ENCODE measurements around the gene AMPD3.

The AMPD3 gene

DNA sequence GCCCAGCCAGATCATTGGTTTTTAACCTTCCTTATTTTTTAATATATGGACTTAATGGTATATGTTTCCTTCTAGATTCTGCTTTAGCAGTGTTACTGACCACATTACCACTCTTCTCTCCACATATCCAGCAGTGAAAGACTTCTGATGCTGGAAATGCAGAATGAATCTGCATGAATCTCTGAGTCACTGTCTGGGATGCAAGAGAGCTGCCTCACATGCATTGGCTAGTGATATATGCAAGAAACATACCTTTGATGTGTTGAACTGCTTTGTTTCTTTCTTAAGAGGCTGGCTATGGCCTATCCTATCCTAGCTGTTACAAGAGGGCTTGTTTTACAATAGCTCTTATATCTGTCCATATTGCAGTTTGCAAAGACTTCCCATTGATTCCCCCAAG, 16.6 kb upstream of the AMPD3 start:
- DNase-seq (ENCODE audit: low read depth) = no peak

DNA sequence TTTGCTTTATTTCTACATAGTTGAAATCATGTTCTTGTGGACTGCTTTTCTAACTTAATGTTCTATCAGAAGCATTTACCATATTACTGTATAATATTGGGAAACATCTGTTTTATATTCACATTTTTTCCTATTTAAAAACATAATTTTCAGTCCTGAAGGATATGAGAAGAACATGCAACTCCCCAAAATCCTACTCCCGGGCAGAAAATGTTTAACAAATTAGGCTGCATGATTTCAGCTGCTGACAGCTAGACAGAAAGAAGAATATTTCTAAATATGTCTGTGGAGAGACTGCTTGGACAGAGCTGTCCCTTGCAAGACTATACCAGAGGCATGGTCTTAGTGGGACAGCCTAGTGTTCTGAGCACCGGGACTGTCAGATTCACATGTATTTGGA, 15.7 kb upstream of the AMPD3 start:
- DNase-seq (ENCODE audit: low read depth) = no peak

DNA sequence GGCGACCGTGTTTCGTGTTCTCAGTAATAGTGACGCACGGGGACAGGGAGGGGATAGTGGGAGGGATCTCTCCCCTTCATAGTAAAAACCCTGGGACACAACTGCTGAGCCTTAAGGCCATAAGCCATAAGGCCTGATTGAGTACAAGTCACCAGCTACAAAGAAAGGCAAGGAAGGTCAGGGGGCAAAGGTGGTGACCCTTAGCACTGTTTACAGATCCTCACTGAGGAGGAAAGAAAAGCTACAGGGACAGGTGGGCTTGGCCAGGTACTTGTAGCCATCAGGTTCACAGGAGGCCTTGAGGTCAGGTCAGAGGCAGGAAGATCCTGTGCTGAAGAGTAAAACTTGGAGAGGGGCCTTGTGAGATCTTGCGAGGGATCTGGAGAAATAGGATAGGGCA, 15.1 kb upstream of the AMPD3 start:
- DNase-seq (ENCODE audit: low read depth) = no peak

DNA sequence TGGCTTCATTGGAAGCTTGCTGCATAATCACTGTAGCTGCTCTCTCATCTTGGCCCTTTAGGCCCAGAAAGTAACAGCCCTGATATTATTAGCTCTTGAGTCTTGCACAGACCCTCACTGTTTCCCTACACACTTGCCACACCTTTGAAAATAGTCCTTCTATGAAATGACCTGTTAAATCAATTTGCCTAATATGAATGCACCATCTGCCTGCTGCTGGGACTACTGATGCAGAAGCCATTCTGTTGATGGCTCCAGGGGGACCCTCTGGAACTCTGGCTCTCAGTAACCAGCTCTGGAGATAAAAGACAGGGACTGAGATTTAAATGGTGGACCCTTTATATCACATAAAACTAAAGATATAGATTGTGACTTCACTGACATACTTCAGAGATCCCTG, 14.7 kb upstream of the AMPD3 start:
- DNase-seq (ENCODE audit: low read depth) = no peak

DNA sequence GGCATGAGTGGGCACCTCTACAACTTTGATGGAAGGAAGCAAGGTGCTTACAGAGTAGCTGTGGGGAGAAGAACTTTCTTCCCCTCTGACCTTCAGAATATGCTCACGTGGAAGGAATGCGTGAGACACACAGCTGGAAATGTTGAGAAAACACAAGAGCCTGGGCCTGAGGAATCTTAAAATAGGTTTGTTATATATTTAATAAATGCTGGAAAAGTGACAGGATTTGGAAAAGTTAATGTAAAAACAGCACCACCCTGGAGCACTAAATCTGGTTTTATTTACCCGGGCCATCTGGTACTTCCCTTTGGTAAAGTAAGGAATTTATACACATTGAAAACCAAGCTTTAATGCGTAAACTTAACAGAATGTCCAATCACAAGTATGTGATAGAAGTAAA, 14.0 kb upstream of the AMPD3 start:
- no peak for DNase-seq (ENCODE audit: low read depth)

DNA sequence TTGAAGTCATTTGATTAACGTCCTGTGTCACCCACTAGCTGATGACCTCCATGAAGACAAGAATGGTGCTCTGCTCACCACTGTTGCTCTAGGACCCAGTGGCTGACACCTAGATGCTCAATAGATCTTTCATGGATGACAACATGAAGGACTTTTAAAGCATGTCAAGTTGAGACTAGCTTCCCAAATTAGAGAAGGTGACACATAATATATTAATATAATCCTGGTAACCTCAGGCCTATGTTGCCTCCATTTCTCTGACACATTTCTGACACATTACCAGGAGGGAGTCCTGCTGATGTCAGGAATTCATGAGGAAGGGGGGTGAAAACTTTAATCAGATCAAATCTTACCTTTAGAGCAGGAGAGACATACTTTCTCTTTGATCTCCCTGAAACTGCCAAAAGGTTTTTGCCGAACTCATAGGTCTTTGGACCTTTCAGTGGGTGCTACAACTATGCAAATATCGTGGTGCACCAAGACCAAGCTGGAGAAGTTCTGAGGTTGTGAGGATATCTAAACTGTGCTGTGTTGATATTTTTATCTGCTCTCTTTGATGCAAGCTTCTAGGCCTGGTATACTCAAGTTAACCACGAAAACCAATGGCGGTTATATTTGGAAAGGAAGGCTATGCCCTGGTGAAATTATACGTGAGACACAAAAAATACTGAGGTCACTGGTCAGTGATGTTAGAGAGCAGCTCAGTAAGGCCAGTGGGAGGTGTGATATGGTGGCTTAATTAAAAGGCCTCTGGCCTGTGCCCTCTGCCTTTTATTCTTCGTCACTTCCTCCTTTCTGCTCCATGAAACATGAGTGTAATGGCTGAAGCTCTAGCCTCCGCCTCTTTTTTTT, 13.2 kb upstream of the AMPD3 start:
- DNase-seq (ENCODE audit: low read depth) = no peak

DNA sequence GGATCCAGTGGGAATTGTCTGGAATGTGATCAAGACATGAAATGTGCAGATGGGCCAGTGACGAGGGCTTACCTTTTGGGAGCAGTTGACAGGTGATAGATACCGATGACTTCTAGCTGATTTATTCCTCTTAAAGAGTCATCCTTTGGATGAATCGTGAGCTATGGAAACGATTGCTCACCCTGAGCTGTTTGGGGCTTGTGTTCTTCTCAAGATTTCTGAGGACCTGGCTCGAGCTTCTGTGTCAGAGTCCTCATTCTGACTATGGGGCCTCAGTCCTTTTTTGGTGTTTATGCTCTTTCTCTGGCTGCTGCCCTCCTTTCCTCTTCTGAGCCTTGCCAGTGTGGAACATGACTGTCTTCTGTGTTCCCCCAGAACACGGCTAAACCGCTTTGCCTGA, 11.9 kb upstream of the AMPD3 start:
- DNase-seq (ENCODE audit: low read depth) = no peak

DNA sequence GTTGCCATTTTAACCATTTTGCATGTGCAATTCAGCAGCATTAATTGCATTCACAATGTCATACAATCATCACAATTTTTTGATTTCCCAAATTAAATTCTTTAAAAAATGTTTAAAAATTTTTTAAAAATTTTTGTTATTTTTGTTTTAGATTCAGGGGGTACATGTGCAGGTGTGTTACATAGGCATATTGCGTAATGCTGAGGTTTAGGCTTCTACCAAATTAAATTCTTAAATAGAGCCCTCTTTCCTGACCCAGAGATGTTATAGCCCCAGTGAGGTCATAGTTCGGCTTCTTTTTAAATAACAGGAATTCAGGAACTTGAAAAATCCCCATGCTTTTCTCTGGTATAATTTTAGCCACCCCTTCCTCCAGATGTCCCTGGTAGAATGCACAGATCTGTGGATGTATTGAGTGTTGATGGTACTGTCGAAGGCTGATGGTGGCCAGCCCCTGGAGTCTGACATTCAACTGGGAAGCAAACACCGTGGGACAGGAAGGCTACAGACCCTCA, 11.3 kb upstream of the AMPD3 start:
- DNase-seq (ENCODE audit: low read depth) = no peak

DNA sequence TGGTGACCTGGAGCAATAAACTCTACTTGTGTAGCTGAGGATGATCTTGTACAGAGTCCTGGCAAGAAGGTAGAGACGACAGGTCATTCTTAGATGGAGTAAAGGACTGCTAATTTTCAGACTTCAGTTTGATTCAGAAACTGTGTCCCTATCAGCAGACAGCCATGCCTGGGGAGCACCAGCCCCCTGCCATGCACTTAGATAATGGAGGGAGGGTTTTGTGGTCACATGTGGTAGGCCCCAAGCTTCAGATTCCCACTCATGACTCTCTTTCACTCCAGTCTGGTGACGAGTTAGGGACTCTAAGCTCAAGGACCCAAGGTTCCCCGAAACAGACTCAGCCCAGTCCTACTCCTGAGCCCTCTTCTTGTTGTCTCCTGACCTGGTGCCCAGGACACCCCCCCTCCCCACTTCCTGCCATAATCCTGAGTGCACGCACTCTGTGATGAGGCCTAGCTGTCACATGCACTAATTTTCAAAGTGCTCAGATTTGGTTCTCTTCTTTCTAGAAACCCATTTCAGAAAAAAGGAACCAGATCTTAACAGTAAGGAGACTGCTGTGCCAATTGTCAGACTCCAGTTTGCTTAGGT, 10.2 kb upstream of the AMPD3 start:
- DNase-seq (ENCODE audit: low read depth) = no peak

DNA sequence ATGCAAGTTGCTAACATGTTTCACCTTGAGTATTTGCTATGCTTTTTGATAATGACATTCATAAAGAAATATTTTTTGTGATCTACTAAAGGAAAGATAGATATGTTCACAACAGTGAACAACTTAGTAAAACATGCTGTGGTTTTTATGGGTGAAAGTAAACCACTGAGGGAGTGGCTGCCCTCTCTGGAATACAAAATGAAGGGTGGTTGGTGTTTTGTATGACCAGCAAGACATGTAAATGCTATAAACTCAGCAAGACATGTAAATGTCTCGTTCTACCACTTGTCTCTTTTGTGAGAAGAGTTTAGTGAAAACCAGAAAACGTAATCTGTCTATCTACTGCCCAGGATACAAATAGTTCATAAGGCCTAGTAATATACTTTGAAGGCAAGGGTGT, 7.6 kb upstream of the AMPD3 start:
- no peak for DNase-seq (ENCODE audit: low read depth)

DNA sequence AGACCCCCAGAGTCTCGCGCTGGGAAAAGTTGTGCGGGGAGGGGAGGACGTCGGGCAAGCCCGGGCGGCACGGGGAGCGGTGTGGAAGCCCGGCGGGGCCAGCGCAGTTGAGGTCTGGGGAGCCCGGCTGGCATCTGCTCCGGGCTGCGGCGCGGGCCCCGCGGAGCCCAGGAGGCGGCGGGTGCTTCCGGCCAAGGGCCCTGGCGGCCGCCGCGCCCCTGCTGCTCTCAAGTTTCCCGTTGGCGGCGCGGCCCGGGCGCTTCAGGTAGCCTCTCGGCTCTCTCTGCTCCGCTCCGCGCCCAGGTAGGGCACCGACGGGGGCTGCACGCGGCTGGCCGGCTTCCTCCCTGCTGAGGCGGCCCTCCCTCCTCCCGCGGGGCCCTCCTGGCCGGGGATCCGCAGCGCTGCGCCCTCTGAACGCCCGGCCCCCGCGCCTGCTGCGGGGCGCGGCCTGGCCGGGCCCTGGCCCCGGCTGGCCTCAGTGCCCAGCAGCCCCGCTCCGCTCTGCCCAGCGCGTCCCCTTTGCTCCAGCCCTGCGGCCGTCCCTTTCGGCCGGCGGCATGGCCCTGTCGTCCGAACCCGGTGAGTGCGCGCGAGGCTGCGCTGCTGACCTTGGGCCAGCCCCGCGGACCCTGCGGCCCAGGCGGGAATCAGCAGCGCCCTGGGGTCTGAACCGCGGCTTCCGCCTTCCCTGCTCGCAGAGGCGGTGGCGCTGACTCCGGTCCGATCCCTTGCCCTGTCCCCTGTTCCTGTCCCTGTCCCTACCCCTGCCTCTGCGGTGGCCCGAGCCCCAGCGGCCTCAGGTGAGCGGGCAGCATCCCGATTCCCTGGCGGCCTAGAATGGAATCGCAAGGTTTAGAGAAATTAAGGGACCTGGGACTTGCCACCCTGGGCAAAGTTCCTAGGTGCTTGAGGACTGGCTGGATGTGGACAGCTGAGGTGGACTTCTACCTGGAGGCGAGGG, 4.3 kb upstream of the AMPD3 start:
- DNase-seq (ENCODE audit: low read depth) = no peak

DNA sequence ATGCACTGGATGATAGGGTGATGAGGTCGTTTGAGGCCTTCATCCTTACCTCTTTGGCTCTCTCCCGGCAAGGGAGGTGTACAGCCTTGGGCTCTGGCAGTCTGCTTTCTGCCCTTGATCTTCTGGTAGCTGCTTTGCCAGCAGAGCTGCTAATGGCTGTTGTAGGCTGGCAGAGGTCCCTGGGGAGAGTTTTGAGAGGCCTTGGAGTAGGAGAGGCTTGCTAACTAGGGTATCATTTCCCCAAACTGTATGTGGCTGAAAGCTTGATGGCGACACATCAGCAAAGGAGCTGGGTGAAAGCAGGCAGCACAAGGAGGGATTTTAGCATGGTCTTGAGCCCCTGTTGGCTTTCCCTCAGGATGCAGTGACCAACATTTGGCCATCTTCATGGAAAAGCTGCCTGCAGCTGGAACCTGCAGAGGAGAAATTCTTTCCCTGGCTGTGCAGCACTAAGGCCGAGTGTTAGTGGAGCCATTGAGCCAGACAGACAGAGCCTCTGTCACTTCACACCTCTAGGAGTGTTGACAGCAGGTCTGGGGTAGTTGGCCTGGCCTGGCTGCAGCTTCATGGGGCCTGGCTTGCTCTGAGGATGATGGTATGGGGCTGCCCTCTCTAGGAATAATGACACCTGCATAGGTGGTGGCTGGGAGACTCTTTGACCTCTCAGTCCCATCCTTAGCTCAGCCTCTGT, 3.5 kb upstream of the AMPD3 start:
- DNase-seq (ENCODE audit: low read depth) = no peak

DNA sequence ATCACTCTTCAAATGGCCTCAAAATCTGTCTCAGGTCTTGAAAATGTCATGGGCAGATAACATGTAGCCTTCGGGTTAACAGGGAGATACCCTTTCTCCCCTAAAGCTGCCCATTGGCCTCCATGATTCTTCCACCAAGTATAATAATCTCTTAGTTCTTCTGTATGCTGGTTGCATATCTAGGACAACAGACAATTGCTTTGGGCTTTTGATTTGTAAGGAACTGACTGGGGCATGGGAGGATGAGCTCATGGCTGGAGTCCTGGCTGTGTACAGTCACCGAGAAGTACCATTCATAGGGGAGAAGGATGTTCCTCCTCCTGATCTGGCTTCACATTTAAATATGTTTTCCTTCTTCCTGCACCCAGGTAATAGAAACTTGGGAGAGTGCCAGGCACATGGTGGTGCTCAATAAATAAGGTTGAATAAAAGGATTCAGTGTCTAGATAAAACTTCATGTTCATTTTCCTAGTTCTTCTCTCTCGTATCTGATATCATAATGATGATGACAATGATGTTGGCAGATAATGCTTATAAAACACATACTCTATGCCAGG, 2.8 kb upstream of the AMPD3 start:
- DNase-seq (ENCODE audit: low read depth) = no peak

DNA sequence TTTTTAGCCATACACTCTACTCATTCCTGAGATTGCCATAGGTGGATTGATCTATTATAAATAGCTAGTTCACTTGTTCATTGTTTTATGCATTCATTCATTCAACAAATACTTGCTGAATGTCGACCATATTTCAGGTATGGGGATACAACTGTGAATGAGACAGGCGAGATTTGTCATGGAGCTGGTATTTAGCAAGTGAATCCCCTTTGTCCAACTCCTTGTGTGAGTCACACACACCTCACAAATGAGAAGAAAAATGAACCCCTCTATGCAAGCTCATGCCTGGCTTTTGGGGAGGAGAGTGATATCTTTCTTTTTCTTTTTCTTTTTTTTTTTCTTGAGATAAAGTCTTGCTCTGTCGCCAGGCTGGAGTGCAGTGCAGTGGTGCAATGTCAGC, 1.8 kb upstream of the AMPD3 start:
- no peak for DNase-seq (ENCODE audit: low read depth)

DNA sequence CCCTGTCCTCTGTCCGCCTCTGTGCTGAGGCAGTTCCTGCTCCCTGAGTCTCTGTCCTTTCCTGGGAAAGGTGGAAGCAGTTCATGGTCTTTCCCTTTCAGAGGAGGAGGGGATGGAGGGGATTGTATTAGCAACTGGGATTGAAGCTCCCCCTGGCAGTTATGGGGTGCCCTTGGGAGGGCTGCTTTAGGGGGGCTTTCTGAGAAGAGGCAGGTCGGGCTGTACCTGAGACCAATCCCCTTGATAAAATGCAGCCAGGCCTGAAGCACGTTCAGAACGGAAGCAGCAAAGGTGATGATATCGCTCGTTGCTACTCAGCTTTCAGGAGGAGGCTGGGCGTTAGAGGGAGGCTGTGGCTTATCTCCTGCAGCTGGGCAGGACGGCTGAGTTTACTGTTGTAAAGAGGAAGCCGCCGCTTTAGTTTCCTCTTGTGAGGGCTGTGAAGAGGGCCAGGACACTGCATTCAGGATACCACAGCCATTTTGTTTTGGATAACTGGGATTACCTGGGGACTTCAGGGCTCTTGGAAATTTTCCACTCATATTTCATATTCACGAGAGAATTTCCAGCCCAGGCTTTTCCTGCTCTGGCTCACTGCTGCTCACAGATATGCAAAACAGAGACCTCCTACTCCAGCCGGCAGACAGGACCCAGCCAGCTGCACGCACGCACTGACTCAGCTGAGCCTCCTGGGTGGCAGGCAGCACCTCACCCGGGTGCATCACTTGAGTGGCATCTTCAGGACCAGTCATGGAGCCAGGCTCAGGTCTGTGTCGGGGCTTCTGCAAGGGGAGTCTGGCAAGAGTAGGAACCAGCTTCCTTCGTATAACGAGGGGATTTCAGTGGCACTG, 798 bp downstream of the AMPD3 start:
- peak; percentile 50 for DNase-seq (ENCODE audit: low read depth)

DNA sequence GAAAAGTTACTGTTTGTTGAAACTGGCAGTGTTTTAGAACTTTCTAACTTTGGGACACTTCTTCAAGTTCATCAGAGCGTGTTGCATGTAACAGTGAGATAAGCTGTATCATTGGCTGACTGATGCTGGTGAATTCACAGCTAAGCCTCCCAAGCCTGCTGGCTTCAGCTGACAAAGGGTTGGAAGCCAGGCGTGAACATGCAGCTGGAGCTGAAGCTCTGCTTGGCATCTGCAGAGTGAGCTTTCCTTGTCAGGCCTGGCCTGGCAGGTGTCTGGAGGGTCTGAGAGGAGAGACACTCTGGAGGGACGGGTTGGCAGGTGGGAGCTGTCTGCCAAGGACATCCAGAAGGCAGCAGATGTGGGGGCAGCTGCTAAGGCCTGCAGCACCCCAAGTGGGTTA, 1.5 kb downstream of the AMPD3 start:
- DNase-seq (ENCODE audit: low read depth) = no peak

DNA sequence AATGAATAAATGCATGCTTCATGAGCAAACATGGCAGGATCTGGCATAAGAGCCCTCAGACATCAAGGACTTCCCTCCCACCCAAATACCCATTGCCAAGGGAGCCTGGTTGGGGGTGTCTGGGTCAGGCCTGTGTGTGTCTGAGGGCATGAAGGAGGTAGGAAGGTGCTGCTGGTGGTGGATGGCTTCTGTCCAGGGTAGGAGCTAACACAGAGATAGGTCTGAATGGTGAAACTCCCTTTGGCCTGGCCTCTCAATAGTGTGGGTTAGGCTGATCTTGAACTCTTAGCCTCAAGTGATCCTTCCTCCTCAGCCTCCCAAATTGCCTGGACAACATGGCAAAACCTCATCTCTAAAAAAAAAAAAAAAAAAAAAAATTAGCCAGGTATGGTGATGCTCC, 2.8 kb downstream of the AMPD3 start:
- DNase-seq (ENCODE audit: low read depth) = no peak

DNA sequence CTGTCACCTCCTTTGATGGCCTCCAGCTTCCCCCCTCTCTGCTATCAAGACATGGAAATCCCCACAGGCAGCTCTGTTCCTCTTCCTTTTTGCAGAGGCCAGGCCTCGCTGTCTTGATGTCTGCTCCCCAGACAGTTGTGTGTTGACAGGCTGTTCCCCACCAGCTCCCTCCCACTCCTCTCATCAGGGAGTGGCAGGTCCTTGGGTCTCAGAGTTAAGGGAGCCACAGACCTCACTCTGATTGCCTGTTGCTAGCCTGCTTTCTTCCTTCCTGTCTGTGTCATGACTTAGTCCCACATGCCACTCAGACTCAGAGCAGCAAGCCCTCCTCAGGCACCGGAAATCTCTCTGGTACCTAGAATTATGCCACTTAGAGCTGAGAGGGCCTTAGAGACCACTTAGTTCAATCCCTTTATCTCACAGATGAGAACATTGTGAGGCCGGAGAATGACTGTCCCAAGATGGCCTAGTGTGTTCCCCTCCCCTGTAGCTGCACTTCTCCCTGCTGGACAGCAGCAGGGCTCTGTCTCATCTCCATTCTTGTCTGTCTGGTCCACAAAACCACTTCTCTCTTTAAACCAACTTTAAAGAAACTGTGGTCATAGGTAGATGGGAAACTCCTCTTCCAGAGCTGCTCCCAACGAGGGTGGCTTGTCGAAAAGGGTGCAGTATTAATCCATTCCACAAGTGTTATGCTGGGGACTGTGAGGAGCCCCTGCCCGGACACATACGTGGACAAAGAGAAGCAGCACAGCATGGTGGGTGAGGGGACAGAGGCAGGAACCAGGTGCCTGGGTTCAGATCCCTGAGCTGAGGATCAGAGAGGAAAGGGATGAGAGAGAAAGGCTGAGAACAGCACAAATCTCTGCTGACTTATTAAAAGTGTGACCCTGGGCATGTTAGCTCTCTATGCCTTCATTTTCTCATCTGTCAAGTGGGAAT, 4.2 kb downstream of the AMPD3 start:
- DNase-seq (ENCODE audit: low read depth) = no peak

DNA sequence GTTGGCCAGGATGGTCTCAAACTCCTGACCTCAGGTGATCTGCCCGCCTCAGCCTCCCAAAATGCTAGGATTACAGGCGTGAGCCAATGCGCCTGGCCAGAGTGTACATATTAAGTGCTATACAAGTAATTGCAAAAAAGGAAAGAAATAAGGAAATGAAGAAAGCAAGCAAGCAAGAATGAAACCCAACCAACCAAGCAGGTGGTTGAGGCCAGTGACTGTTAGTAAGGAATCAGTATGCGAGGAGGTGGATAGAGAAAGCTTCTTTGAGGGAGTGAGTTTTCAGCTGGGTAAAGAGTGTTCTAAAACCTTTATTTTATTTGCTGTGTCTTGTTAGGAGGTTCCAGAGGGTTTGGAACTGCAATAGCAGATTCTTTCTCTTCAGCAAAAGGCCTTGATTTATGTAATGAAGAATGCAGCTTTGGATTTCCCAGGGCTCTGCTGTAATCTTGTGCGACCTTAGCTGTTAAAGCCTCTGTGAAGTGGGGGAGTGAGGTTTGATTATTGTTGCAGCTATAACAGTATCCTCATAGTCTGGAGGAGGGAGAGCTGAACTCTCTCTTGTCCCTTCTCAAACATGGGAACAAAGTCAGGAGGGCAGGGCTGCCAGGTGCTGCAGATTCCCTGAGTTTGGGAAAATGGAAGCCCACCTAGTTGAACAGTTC, 5.7 kb downstream of the AMPD3 start:
- no peak for DNase-seq (ENCODE audit: low read depth)

Measured in stimulated activated CD8-positive, alpha-beta memory T cell treated with anti-CD3 and anti-CD28 coated beads, Interleukin-7, amount 100 ng/mL, for 24 hours (primary cell).